ENCODE results near the gene UBR2.

GRCh38 chr6:42533794-42534193 is 30.0 kb upstream of the UBR2 start:
- no peak for TF ChIP-seq CTCF (conservative IDR thresholded peaks at IDR 0.05; ENCODE audit: low read depth, low read length)
- TF ChIP-seq POLR2A (IDR thresholded peaks at IDR 0.05; ENCODE audit: low read depth, low read length) = no peak
- TF ChIP-seq RCOR1 (IDR thresholded peaks at IDR 0.05; ENCODE audit: insufficient replicate concordance, low read length) = no peak
